GM18868 (cell line): Measurements from ENCODE around the gene CD28.

Source experiments
- ATAC-seq: cut with Tn5 transposase; IDR thresholded peaks from one replicate; pipeline ENCODE4 v1.9.1; 2021; ENCODE audit warnings: mild to moderate bottlenecking, moderate library complexity; ENCODE audit not compliant: unreplicated experiment

Gene CD28

GRCh38 chr2:203713381-203713780 is 6.9 kb downstream of the CD28 start:
- no peak for ATAC-seq

GRCh38 chr2:203714112-203714511 is 7.7 kb downstream of the CD28 start:
- no peak for ATAC-seq

- ATAC-seq, result no peak
These were observed 9.3 kb downstream of the CD28 start for GRCh38 chr2:203715744-203716143.

GRCh38 chr2:203718087-203718486 is 11.6 kb downstream of the CD28 start:
- ATAC-seq, result peak; percentile 79

- ATAC-seq, result no peak
These were observed 13.3 kb downstream of the CD28 start for GRCh38 chr2:203719456-203720410.

- ATAC-seq, result no peak
These were observed 14.7 kb downstream of the CD28 start for GRCh38 chr2:203720915-203721672.

GRCh38 chr2:203721781-203722300 is 15.4 kb downstream of the CD28 start:
- no peak for ATAC-seq

GRCh38 chr2:203722411-203722810 is 16.0 kb downstream of the CD28 start:
- ATAC-seq, result no peak

- ATAC-seq, result no peak
These were observed 21.9 kb downstream of the CD28 start for GRCh38 chr2:203728321-203728720.

GRCh38 chr2:203730076-203730729 is 23.8 kb downstream of the CD28 start:
- ATAC-seq, result peak; percentile 90

GRCh38 chr2:203730883-203731282 is 24.4 kb downstream of the CD28 start:
- no peak for ATAC-seq

GRCh38 chr2:203732092-203732952 is 25.9 kb downstream of the CD28 start:
- ATAC-seq, result no peak

GRCh38 chr2:203732953-203733510 is 26.6 kb downstream of the CD28 start:
- no peak for ATAC-seq

- no peak for ATAC-seq
These were observed 27.2 kb downstream of the CD28 start for GRCh38 chr2:203733684-203734083.

- no peak for ATAC-seq
These were observed 28.0 kb downstream of the CD28 start for GRCh38 chr2:203734276-203734983.

GRCh38 chr2:203737360-203737759 is 30.9 kb downstream of the CD28 start:
- ATAC-seq, result peak; percentile 68

- ATAC-seq, result no peak
These were observed 32.9 kb downstream of the CD28 start for GRCh38 chr2:203739351-203739750.

- ATAC-seq, result no peak
These were observed 34.4 kb downstream of the CD28 start for GRCh38 chr2:203740871-203741281.

- no peak for ATAC-seq
These were observed 35.1 kb downstream of the CD28 start for GRCh38 chr2:203741566-203741965.
